ENCODE data around the gene HTRA3.

- TF ChIP-seq CTCF (conservative IDR thresholded peaks at IDR 0.05) (no peak), ZFX (IDR thresholded peaks at IDR 0.05) (no peak)
Observed at GRCh38 chr4:8244931-8245460, 24.6 kb upstream of the HTRA3 start.
